Uterus (tissue), 4 donors: ENCODE data around the gene GRAMD2B. TPM values are rescaled to one million over a fixed set of nuclear protein-coding genes. Genes with fewer than 3 reads are reported as not detected.

Experiments
- DNase-seq, 2 donors: peaks; one replicate each; pipeline ENCODE4 v3.0.0-alpha.2; 2019 to 2020
- H3K27ac ChIP-seq, 2 donors: fragments of 200-600 bp; sonication (generic); 1 replicate in 1 of 2; 2 replicates in 1 of 2; pipeline ENCODE4 v1.5.1; 2016 to 2018
- H3K27me3 ChIP-seq, 2 donors: fragments of 200-600 bp; sonication (generic); one replicate each; pipeline ENCODE4 v1.5.1; 2018 to 2019; ENCODE audit warnings: control low read depth in 1 of 2
- H3K36me3 ChIP-seq, 2 donors: fragments of 200-600 bp; sonication (generic); one replicate each; pipeline ENCODE4 v1.5.1; 2019; ENCODE audit warnings: control low read depth in 1 of 2
- H3K4me1 ChIP-seq, 2 donors: fragments of 200-600 bp; sonication (generic); one replicate each; pipeline ENCODE4 v1.5.1; 2018 to 2019; ENCODE audit warnings: control low read depth in 1 of 2
- H3K4me3 ChIP-seq, 2 donors: fragments of 200-600 bp; sonication (generic); 1 replicate in 1 of 2; 2 replicates in 1 of 2; pipeline ENCODE4 v1.5.1; 2018 to 2019; ENCODE audit warnings: mild to moderate bottlenecking in 1 of 2
- H3K9me3 ChIP-seq, 2 donors: fragments of 200-600 bp; sonication (generic); one replicate each; pipeline ENCODE4 v1.5.1; 2019; ENCODE audit warnings: control low read depth in 1 of 2
- CTCF ChIP-seq, 4 experiments: fragments of 200-600 bp in 2 of 4; fragments of 450-650 bp in 2 of 4; sonication (generic) in 2 of 4; IDR thresholded peaks; one replicate each; pipeline ENCODE4 v1.5.1; 2016 to 2019; ENCODE audit warnings: antibody characterized with exemption in 4 of 4, mild to moderate bottlenecking in 2 of 4, moderate library complexity in 1 of 4
- POLR2A ChIP-seq, 2 donors: fragments of 450-650 bp; IDR thresholded peaks; one replicate each; pipeline ENCODE4 v1.6.1; 2016; ENCODE audit warnings: antibody characterized with exemption in 2 of 2, mild to moderate bottlenecking in 1 of 2, moderate library complexity in 1 of 2
- intact Hi-C: fragments of 100-400 bp; cut with DNase I; formaldehyde crosslinking; loops from one replicate; pipeline ENCODE4 v1.15.1; 2023; ENCODE audit warnings: low total_unique reads
- total RNA-seq, 4 donors: library from RNA; depleted of rRNA in 3 of 4; stranded (reverse); fragments of >200 nt in 3 of 4; gene quantifications; one replicate each; pipeline versions ENCODE4 v1.1.0 to v1.2.4, GENCODE V29; 2014 to 2023
- donor health status: DM: yes; HTN: yes; CAD: no.

GRAMD2B gene
- total RNA-seq, 4 donors from 2014 or later = 34.0 to 91.5 (median 58.8) TPM

GRCh38 chr5:126443374-126443851 is 20.2 kb downstream of the GRAMD2B start:
- H3K27me3 ChIP-seq = no peaks in the 10 kb centered on the region
- no peak for DNase-seq
- H3K36me3 ChIP-seq = no peaks in the 10 kb centered on the region
- no peaks in the 10 kb centered on the region for H3K4me1 ChIP-seq
- no peak for TF ChIP-seq POLR2A (IDR thresholded peaks at IDR 0.05)
- no peak for TF ChIP-seq CTCF (IDR thresholded peaks at IDR 0.05)
- H3K27ac ChIP-seq = peak overlapping the region; percentile 10 to 13
- no peak overlapping the region for H3K4me3 ChIP-seq
- intact Hi-C loops = no loop called here
- H3K9me3 ChIP-seq = no peaks in the 10 kb centered on the region

- no peak overlapping the region for H3K4me3 ChIP-seq
- TF ChIP-seq POLR2A (IDR thresholded peaks at IDR 0.05) = no peak
- H3K36me3 ChIP-seq = no peaks in the 10 kb centered on the region
- intact Hi-C loops = no loop called here
- no peak for DNase-seq
- H3K27ac ChIP-seq = no peak overlapping the region
- H3K4me1 ChIP-seq = no peaks in the 10 kb centered on the region
- no peaks in the 10 kb centered on the region for H3K9me3 ChIP-seq
- no peaks in the 10 kb centered on the region for H3K27me3 ChIP-seq
Observed at GRCh38 chr5:126444137-126444536, 20.9 kb downstream of the GRAMD2B start.

- Histone ChIP-seq H3K9me3 (no peaks in the 10 kb centered on the region), H3K36me3 (no peaks in the 10 kb centered on the region), H3K4me3 (no peak overlapping the region), H3K27me3 (no peaks in the 10 kb centered on the region), H3K27ac (peak overlapping the region; percentile 9 to 51), H3K4me1 (peaks cover 5 to 6% of the 10 kb centered on the region in 2 donors)
- TF ChIP-seq CTCF (IDR thresholded peaks at IDR 0.05) (no peak), POLR2A (IDR thresholded peaks at IDR 0.05) (no peak)
- DNase-seq = no peak
- intact Hi-C loops = no loop called here
Observed at GRCh38 chr5:126445502-126446174, 22.4 kb downstream of the GRAMD2B start.

- Histone ChIP-seq H3K27ac (peak overlapping the region in 1 of 2 donors; percentile 51), H3K9me3 (no peaks in the 10 kb centered on the region), H3K4me1 (peaks cover 5 to 10% of the 10 kb centered on the region in 2 donors), H3K27me3 (no peaks in the 10 kb centered on the region), H3K4me3 (no peak overlapping the region), H3K36me3 (no peaks in the 10 kb centered on the region)
- no peak for DNase-seq
- TF ChIP-seq POLR2A (IDR thresholded peaks at IDR 0.05) (no peak), CTCF (IDR thresholded peaks at IDR 0.05) (no peak)
- intact Hi-C loops = no loop called here
Observed at GRCh38 chr5:126446498-126447224, 23.5 kb downstream of the GRAMD2B start.

GRCh38 chr5:126448720-126449119 is 25.5 kb downstream of the GRAMD2B start:
- Histone ChIP-seq H3K36me3 (no peaks in the 10 kb centered on the region), H3K27me3 (no peaks in the 10 kb centered on the region), H3K9me3 (no peaks in the 10 kb centered on the region), H3K4me1 (peaks cover 5 to 16% of the 10 kb centered on the region in 2 donors), H3K27ac (peak overlapping the region; percentile 74 to 82), H3K4me3 (no peak overlapping the region)
- no peak for DNase-seq
- TF ChIP-seq CTCF (IDR thresholded peaks at IDR 0.05) = no peak
- no peak for TF ChIP-seq POLR2A (IDR thresholded peaks at IDR 0.05)
- intact Hi-C loops = no loop called here
